ENCODE measurements around the gene GNL3L. TPM values are rescaled to one million over a fixed set of nuclear protein-coding genes. Genes with fewer than 3 reads are reported as not detected.
"Not testable (repeated sequence)": the region's sequence is repeated elsewhere in the genome, so short reads cannot be mapped to it uniquely, and the experiment has no call there.

The GNL3L gene
- total and polyA plus RNA-seq, 2 experiments from 2014 or later: 9.2 to 30.3 TPM

DNA sequence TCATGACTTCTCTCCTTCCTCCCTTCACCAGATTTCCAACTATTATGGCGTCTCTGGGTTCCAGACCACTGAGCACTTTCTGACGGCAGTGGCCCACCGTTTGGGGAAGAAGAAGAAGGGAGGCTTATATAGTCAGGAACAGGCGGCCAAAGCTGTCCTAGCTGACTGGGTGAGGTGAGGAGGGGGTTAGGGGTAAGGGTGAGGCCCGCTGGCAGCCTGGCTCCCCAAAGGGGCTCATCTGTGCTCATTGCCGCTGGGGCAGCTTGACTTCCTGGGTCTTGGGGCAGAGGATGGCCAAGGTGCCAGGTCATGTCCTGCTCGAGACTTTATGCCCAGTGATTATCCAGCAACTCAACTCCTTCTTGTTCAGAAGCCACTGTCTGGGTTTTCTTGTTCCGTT is 21.8 kb downstream of the GNL3L start:
- Histone ChIP-seq H3K4me3 (no peak overlapping the region), H3K4me1 (ENCODE audit: insufficient read depth) (no peaks in the 10 kb centered on the region), H3K9ac (no peak overlapping the region), H3K4me2 (ENCODE audit: unreplicated experiment) (no peak overlapping the region), H3K9me2 (ENCODE audit: insufficient read depth) (no peaks in the 10 kb centered on the region), H3K27ac (no peak overlapping the region), H3K79me2 (ENCODE audit: insufficient read depth) (no peaks in the 10 kb centered on the region), H3K36me3 (ENCODE audit: low read depth) (no peaks in the 10 kb centered on the region), H3K9me3 (ENCODE audit: low read depth) (no peaks in the 10 kb centered on the region), H2AFZ (no peak overlapping the region), H3K27me3 (replicated peaks; ENCODE audit: insufficient read depth) (no peaks in the 10 kb centered on the region), H3F3A (ENCODE audit: insufficient read depth) (no peaks in the 10 kb centered on the region), H4K20me1 (ENCODE audit: insufficient read depth) (no peaks in the 10 kb centered on the region)
- DNase-seq: no peak
- WGBS, 2 experiments (ENCODE audit: low coverage in 1 of 2, low lambda C conversion rate in 2 of 2, missing lambda C conversion rate in 2 of 2): 92 to 100% methylated on average over 1 to 8 of the region's 8 CpGs
- no peak for TF ChIP-seq EZH2phosphoT487 (IDR thresholded peaks at IDR 0.05; ENCODE audit: insufficient read depth, low read depth)
- TF ChIP-seq EZH2 (IDR thresholded peaks at IDR 0.05; ENCODE audit: insufficient read depth, poor library complexity, severe bottlenecking): no peak
- in situ Hi-C loops (cut with MboI): no loop called here

DNA sequence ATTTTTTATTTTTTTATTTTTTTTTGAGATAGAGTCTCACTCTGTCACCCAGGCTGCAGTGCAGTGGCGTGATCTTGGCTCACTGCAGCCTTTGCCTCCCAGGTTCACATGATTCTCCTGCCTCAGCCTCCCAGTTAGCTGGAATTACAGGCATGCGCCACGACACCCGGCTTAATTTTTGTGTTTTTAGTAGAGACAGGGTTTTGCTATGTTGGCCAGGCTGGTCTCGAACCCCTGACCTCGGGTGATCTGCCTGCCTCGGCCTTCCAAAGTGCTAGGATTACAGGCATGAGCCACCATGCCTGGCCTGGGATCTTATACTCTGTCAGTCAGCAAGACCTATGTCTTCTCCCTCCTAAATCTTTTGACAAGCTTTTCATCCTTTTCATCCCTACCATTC is 25.0 kb downstream of the GNL3L start:
- H3K27me3 ChIP-seq (replicated peaks; ENCODE audit: insufficient read depth); H3K4me2 ChIP-seq (ENCODE audit: unreplicated experiment); H3K27ac ChIP-seq; H3K4me3 ChIP-seq; DNase-seq; in situ Hi-C loops (cut with MboI); H4K20me1 ChIP-seq (ENCODE audit: insufficient read depth); H3K79me2 ChIP-seq (ENCODE audit: insufficient read depth); H3K4me1 ChIP-seq (ENCODE audit: insufficient read depth); H3F3A ChIP-seq (ENCODE audit: insufficient read depth); H3K9me3 ChIP-seq (ENCODE audit: low read depth); H3K36me3 ChIP-seq (ENCODE audit: low read depth); H3K9me2 ChIP-seq (ENCODE audit: insufficient read depth); H3K9ac ChIP-seq; H2AFZ ChIP-seq: not testable (repeated sequence)
- WGBS, 2 experiments (ENCODE audit: low coverage in 1 of 2, low lambda C conversion rate in 2 of 2, missing lambda C conversion rate in 2 of 2): 93% methylated on average over 6 to 7 of the region's 7 CpGs

DNA sequence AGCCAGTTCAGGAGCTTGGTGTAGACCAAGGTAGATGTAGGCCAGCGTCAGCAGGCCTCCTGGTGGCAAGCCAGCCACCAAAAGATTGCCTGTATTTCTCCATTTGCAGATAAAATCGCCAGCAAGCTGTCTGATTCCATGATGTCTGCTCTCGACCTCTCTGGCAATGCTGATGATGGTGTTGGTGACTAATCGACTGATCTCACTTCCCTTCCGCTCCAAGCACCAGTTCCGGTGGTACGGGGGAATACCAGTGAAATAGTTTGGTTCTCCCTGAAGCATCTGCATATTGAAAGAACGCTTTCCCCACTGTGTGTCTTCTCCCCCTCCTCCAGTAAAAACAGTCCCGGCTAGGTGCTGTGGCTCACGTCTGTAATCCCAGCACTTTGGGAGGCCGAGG is 30.4 kb downstream of the GNL3L start:
- Histone ChIP-seq H3K9me2 (ENCODE audit: insufficient read depth) (no peaks in the 10 kb centered on the region), H4K20me1 (ENCODE audit: insufficient read depth) (no peaks in the 10 kb centered on the region), H3K36me3 (ENCODE audit: low read depth) (no peaks in the 10 kb centered on the region), H3K27ac (no peak overlapping the region), H3K9me3 (ENCODE audit: low read depth) (no peaks in the 10 kb centered on the region), H3K4me3 (no peak overlapping the region), H3K9ac (no peak overlapping the region), H3F3A (ENCODE audit: insufficient read depth) (no peaks in the 10 kb centered on the region), H3K79me2 (ENCODE audit: insufficient read depth) (no peaks in the 10 kb centered on the region), H3K4me1 (ENCODE audit: insufficient read depth) (no peaks in the 10 kb centered on the region), H2AFZ (no peak overlapping the region), H3K4me2 (ENCODE audit: unreplicated experiment) (no peak overlapping the region), H3K27me3 (replicated peaks; ENCODE audit: insufficient read depth) (no peaks in the 10 kb centered on the region)
- in situ Hi-C loops (cut with MboI): no loop called here
- TF ChIP-seq EZH2phosphoT487 (IDR thresholded peaks at IDR 0.05; ENCODE audit: insufficient read depth, low read depth): no peak
- TF ChIP-seq EZH2 (IDR thresholded peaks at IDR 0.05; ENCODE audit: insufficient read depth, poor library complexity, severe bottlenecking): no peak
- 89 to 91% methylated on average over 9 to 11 of the region's 11 CpGs for WGBS, 2 experiments (ENCODE audit: low coverage in 1 of 2, low lambda C conversion rate in 2 of 2, missing lambda C conversion rate in 2 of 2)
- DNase-seq: no peak

DNA sequence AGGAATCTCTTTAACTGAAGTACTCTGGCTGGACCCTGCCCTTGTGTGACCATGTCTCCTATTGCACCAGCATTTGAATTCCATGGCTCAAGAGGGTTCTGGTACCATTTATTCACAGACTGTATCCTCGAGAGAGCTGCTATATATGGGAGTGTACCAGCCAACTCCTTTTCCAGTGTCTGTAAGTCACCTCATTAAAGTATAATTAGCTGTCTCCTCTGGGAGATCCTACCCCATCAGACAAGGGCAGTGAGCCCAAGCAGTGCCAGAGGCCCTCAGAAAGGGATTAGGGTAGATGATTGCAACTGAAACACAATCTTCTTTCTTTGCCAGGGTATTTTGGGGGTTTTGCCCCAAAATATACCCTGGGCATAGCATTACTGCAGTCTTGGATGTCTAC is 31.6 kb downstream of the GNL3L start:
- H3K79me2 ChIP-seq (ENCODE audit: insufficient read depth): no peaks in the 10 kb centered on the region
- no peak overlapping the region for H3K27ac ChIP-seq
- H2AFZ ChIP-seq: no peak overlapping the region
- H3K36me3 ChIP-seq (ENCODE audit: low read depth): no peaks in the 10 kb centered on the region
- no peaks in the 10 kb centered on the region for H3K27me3 ChIP-seq (replicated peaks; ENCODE audit: insufficient read depth)
- 100% methylated on average over 1 of the region's 1 CpG for WGBS, 2 experiments (ENCODE audit: low coverage in 1 of 2, low lambda C conversion rate in 2 of 2, missing lambda C conversion rate in 2 of 2)
- in situ Hi-C loops (cut with MboI): no loop called here
- no peak overlapping the region for H3K9ac ChIP-seq
- no peak overlapping the region for H3K4me2 ChIP-seq (ENCODE audit: unreplicated experiment)
- DNase-seq: no peak
- no peak for TF ChIP-seq EZH2phosphoT487 (IDR thresholded peaks at IDR 0.05; ENCODE audit: insufficient read depth, low read depth)
- no peaks in the 10 kb centered on the region for H3K4me1 ChIP-seq (ENCODE audit: insufficient read depth)
- no peaks in the 10 kb centered on the region for H3K9me2 ChIP-seq (ENCODE audit: insufficient read depth)
- no peaks in the 10 kb centered on the region for H3K9me3 ChIP-seq (ENCODE audit: low read depth)
- no peak overlapping the region for H3K4me3 ChIP-seq
- no peaks in the 10 kb centered on the region for H4K20me1 ChIP-seq (ENCODE audit: insufficient read depth)
- no peaks in the 10 kb centered on the region for H3F3A ChIP-seq (ENCODE audit: insufficient read depth)

DNA sequence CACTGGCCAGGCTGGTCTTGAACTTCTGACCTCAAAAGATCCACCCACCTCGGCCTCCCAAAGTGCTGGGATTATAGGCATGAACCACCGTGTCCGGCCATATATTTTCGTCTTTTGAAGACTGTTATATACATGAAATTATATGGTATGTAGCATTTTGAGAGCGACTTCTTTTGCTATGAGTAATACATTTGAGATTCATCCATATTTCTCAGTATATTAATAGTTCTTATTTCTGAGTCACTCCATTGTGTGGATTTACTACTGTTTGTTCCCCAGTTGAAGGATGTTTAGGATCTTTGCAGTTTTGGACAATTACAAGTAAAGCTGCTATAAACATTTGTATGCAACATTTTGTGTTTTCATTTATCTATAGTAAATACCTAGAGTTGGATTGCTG is 34.9 kb downstream of the GNL3L start:
- Histone ChIP-seq H3K9ac (no peak overlapping the region), H3K9me2 (ENCODE audit: insufficient read depth) (no peaks in the 10 kb centered on the region), H4K20me1 (ENCODE audit: insufficient read depth) (no peaks in the 10 kb centered on the region), H3K4me2 (ENCODE audit: unreplicated experiment) (no peak overlapping the region), H3K79me2 (ENCODE audit: insufficient read depth) (no peaks in the 10 kb centered on the region), H3K27ac (no peak overlapping the region), H3F3A (ENCODE audit: insufficient read depth) (no peaks in the 10 kb centered on the region), H3K27me3 (replicated peaks; ENCODE audit: insufficient read depth) (no peaks in the 10 kb centered on the region), H3K4me3 (no peak overlapping the region), H2AFZ (no peak overlapping the region), H3K36me3 (ENCODE audit: low read depth) (no peaks in the 10 kb centered on the region), H3K4me1 (ENCODE audit: insufficient read depth) (no peaks in the 10 kb centered on the region), H3K9me3 (ENCODE audit: low read depth) (no peaks in the 10 kb centered on the region)
- in situ Hi-C loops (cut with MboI): no loop called here
- TF ChIP-seq EZH2 (IDR thresholded peaks at IDR 0.05; ENCODE audit: insufficient read depth, poor library complexity, severe bottlenecking) (no peak), EZH2phosphoT487 (IDR thresholded peaks at IDR 0.05; ENCODE audit: insufficient read depth, low read depth) (no peak)
- 79 to 81% methylated on average over 5 of the region's 5 CpGs for WGBS, 2 experiments (ENCODE audit: low coverage in 1 of 2, low lambda C conversion rate in 2 of 2, missing lambda C conversion rate in 2 of 2)
- peak; percentile 22 for DNase-seq

Measured in GM23248 (cell line).